ENCODE measurements around the gene F2RL1. TPM values are rescaled to one million over a fixed set of nuclear protein-coding genes. Genes with fewer than 3 reads are reported as not detected.

Gene F2RL1
- total and polyA plus RNA-seq, 11 donors, result 0.80 to 6.6 (median 1.6) TPM

DNA sequence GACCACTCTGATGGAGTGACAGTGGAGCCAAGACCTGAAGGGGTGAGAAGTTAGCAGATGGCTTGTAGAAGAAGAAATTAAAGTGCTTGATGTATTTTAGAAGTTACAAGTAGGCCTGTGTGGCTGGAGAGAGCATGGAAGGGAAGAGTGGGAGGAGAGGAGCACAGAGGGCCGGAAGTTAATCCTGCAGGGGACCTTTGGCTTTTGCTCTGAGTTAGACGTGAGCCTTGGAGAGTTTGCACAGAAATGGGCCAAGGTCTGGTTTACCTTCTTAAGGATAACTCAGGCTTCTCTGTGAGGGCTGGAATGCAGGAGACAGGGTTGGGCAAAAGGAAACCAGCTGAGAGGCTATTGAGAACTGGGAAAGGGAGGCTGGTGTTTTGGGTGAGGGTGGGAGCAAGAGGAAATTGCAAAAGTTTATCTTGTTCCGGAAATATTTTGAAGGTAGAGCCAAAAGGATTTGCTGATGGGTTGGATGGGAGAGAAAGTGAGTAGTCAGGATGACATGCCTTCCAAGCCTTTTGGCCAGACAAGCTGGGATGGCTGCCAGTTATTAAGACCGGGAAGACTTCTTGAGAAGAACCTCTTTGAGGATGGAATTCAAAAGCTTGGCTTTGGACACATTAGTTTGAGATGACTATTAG lies 17.5 kb upstream of the F2RL1 start:
- TF ChIP-seq, protein P1, sequence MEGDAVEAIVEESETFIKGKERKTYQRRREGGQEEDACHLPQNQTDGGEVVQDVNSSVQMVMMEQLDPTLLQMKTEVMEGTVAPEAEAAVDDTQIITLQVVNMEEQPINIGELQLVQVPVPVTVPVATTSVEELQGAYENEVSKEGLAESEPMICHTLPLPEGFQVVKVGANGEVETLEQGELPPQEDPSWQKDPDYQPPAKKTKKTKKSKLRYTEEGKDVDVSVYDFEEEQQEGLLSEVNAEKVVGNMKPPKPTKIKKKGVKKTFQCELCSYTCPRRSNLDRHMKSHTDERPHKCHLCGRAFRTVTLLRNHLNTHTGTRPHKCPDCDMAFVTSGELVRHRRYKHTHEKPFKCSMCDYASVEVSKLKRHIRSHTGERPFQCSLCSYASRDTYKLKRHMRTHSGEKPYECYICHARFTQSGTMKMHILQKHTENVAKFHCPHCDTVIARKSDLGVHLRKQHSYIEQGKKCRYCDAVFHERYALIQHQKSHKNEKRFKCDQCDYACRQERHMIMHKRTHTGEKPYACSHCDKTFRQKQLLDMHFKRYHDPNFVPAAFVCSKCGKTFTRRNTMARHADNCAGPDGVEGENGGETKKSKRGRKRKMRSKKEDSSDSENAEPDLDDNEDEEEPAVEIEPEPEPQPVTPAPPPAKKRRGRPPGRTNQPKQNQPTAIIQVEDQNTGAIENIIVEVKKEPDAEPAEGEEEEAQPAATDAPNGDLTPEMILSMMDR (IDR thresholded peaks at IDR 0.05), result no peak
- TF ChIP-seq POLR2A (IDR thresholded peaks at IDR 0.05), result no peak
- Histone ChIP-seq H3K4me3 (no peak overlapping the region), H3K9me3 (no peaks in the 10 kb centered on the region), H3K27ac (peak overlapping the region in 9 of 12 donors; percentile 34 to 72 (median 47)), H3K27me3 (no peaks in the 10 kb centered on the region), H3K36me3 (no peaks in the 10 kb centered on the region), H3K4me1 (peaks cover 0 to 16% (median 2%) of the 10 kb centered on the region in 12 donors)
- intact Hi-C loops (cut with DNase I), result no loop called here
- WGBS, 4 donors, result 40 to 64% (median 44%) methylated on average over 4 of the region's 4 CpGs
- ATAC-seq (peak; percentile 18 to 86 (median 74)), DNase-seq (peak in 4 of 5 donors; percentile 38 to 70 (median 50))

DNA sequence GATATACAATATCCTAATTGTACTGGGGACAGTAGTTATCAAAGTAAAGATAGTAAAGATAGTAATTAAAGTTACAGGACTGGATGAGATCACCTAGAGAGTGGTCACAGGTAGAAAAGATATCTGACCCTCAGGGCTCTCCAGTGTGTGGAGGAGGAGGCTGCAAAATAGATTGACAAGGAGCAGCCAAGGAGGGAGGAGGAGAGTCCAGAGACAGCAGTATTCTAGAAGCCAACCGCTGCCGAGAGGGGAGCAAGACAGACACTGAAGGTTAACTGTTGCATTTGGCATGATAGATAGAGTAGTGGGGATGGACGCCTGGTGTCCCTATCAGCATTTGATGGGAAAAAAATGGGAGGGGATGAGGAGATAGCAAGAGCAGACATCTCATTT lies 17.0 kb upstream of the F2RL1 start:
- TF ChIP-seq, protein P1 (IDR thresholded peaks at IDR 0.05), result no peak
- TF ChIP-seq POLR2A (IDR thresholded peaks at IDR 0.05), result no peak
- Histone ChIP-seq H3K36me3 (no peaks in the 10 kb centered on the region), H3K27ac (peak overlapping the region in 5 of 12 donors; percentile 34 to 58 (median 43)), H3K4me1 (peaks cover 0 to 16% (median 2%) of the 10 kb centered on the region in 12 donors), H3K4me3 (no peak overlapping the region), H3K9me3 (no peaks in the 10 kb centered on the region), H3K27me3 (no peaks in the 10 kb centered on the region)
- 53 to 68% (median 60%) methylated on average over 3 of the region's 3 CpGs for WGBS, 4 donors
- ATAC-seq (peak in 2 of 4 donors; percentile 28 to 42), DNase-seq (no peak)
- intact Hi-C loops (cut with DNase I), result no loop called here

DNA sequence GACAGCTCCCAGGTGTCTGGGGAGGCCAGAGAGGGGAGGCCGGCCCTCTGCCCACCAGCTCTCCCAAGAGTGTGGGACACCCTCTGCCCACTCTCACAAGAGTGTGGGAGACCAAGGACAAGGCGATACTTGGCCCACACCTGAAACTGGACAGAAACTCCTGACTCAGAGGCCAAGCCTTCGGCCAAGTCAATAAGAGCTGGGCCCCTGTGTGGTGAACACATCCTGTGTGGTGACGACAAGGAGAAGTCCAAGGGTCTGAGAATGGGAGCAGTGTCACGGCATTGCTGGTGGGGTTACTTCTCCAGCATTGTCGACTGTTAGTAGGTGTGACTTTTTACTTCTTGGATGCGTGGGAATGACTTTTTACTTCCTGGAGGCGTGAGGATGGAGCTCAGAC lies 14.6 kb upstream of the F2RL1 start:
- ATAC-seq (no peak), DNase-seq (no peak)
- intact Hi-C loops (cut with DNase I), result no loop called here
- H3K4me3 ChIP-seq, result no peak overlapping the region
- no peak for TF ChIP-seq POLR2A (IDR thresholded peaks at IDR 0.05)
- TF ChIP-seq, protein P1 (IDR thresholded peaks at IDR 0.05), result no peak
- no peak overlapping the region for H3K27ac ChIP-seq
- peaks cover 0 to 5% (median 0%) of the 10 kb centered on the region in 9 donors for H3K27me3 ChIP-seq
- H3K4me1 ChIP-seq, result peaks cover 0 to 18% (median 2%) of the 10 kb centered on the region in 12 donors
- no peaks in the 10 kb centered on the region for H3K36me3 ChIP-seq
- WGBS, 4 donors, result 86 to 92% (median 90%) methylated on average over 7 to 8 of the region's 8 CpGs
- no peaks in the 10 kb centered on the region for H3K9me3 ChIP-seq

DNA sequence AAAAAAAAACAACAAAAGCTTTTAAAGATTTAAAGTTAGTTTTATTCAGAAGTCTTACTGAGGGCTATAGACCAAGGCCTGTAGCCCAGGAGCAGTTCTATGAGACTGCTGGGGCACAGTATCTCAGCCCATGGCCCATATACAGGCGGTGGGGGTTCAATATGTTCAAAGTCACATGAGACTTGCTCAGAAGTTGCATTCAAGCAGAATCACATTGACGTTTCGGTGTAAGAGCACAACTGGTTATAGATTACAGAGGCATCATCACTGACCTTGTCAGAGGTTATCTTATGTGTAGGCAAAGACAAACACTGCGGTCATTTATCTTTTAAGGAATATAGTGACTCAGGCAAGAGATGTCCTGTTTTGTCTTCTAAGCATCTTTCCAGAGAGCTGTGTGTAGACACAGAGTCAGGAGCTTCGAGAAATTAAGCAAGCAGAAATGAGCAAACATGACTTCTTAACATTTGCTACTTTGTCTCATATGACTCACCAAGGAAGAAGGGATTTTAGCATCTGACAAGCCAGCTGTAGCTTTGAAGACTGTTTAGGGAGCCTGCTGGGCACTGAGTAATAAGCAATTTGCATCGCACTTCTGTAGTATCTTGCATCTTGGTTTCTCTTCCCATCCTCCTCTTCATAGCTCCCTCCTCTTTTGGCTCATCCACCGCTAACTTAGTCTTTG lies 12.9 kb upstream of the F2RL1 start:
- ATAC-seq (peak; percentile 10 to 75 (median 63)), DNase-seq (no peak)
- no peaks in the 10 kb centered on the region for H3K36me3 ChIP-seq
- peak overlapping the region in 5 of 12 donors; percentile 16 to 59 (median 39) for H3K27ac ChIP-seq
- H3K4me3 ChIP-seq, result no peak overlapping the region
- peaks cover 0 to 7% (median 0%) of the 10 kb centered on the region in 9 donors for H3K27me3 ChIP-seq
- TF ChIP-seq, protein P1 (IDR thresholded peaks at IDR 0.05), result no peak
- TF ChIP-seq POLR2A (IDR thresholded peaks at IDR 0.05), result no peak
- intact Hi-C loops (cut with DNase I), result no loop called here
- H3K9me3 ChIP-seq, result no peaks in the 10 kb centered on the region
- H3K4me1 ChIP-seq, result peaks cover 0 to 14% (median 2%) of the 10 kb centered on the region in 12 donors
- WGBS, 4 donors, result 60 to 70% (median 67%) methylated on average over 7 of the region's 7 CpGs
